GM13976 (cell line): ENCODE data around the gene EVC2.

Experiments used
- DNase-seq: peaks from one replicate; pipeline ENCODE4 v3.0.0; 2012; ENCODE audit warnings: low spot score
- in situ Hi-C: fragments of 300-500 bp; cut with MboI; formaldehyde crosslinking; loops from one replicate; pipeline ENCODE4 v1.12.0; 2022; ENCODE audit warnings: low sequenced_read_pairs, mixed read lengths, inconsistent platforms; ENCODE audit not compliant: unreplicated experiment
- TF ChIP-seq, protein P1 (sequence below): IDR thresholded peaks from 2 replicates; pipeline ENCODE4 v1.5.1; 2012; ENCODE audit warnings: borderline replicate concordance, mild to moderate bottlenecking; ENCODE audit not compliant: insufficient read depth; ENCODE audit errors: extremely low read depth, missing control alignments, control extremely low read depth

EVC2 gene

DNA sequence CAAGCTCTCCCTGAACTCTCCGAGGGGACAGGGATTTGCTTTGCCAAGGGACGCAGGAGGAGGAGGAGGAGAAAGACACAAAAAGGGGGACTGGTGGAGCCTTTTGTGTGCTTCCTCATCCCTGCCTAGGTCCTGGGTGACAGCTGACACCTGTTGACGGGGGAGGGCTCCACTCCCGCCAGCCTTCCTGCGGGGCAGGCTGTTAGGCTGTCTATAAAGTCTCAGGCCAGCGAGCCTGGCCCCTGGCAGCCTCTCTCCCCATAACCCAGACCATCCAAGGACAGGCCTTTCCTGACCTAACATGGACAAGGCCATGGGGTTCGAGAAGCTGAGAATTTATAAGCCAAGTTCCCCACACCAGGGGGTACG lies 832 bp upstream of the EVC2 start:
- TF ChIP-seq, protein P1, sequence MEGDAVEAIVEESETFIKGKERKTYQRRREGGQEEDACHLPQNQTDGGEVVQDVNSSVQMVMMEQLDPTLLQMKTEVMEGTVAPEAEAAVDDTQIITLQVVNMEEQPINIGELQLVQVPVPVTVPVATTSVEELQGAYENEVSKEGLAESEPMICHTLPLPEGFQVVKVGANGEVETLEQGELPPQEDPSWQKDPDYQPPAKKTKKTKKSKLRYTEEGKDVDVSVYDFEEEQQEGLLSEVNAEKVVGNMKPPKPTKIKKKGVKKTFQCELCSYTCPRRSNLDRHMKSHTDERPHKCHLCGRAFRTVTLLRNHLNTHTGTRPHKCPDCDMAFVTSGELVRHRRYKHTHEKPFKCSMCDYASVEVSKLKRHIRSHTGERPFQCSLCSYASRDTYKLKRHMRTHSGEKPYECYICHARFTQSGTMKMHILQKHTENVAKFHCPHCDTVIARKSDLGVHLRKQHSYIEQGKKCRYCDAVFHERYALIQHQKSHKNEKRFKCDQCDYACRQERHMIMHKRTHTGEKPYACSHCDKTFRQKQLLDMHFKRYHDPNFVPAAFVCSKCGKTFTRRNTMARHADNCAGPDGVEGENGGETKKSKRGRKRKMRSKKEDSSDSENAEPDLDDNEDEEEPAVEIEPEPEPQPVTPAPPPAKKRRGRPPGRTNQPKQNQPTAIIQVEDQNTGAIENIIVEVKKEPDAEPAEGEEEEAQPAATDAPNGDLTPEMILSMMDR: no peak
- in situ Hi-C loops: no loop called here
- DNase-seq: no peak

DNA sequence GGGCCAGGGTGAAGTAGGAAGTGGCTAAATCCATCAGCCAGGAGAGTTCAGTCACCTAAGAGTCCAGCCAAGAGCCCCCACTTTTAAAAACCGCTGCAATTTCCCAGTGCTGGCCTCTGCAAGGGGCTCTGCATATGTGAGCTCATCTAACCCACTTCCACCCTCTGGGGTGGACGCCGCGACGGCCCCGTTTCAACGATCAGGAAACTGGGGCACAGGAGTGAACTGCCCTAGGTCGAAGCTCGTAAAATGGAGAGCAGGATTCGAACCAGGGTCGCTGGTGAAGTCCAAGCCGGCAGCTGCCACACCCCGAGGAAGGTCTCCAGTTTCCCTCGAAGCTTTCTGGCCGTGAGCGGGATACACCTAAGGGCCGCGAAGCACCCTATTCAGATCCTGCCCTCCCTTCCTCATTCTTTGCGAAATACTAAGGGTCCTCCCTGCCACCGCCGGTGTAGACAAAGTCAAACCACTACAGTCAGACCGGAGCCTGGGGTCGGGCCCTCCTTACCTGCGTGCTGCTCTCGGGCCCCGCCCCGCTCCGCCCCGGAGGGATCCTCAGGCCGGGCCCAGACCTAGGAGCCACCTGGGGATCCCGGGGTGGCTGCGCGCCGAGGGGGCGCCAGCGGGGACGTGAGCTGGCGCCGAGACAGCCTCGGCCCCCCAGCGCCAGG lies 446 bp downstream of the EVC2 start:
- TF ChIP-seq, protein P1: no peak
- DNase-seq: no peak
- in situ Hi-C loops: no loop called here

DNA sequence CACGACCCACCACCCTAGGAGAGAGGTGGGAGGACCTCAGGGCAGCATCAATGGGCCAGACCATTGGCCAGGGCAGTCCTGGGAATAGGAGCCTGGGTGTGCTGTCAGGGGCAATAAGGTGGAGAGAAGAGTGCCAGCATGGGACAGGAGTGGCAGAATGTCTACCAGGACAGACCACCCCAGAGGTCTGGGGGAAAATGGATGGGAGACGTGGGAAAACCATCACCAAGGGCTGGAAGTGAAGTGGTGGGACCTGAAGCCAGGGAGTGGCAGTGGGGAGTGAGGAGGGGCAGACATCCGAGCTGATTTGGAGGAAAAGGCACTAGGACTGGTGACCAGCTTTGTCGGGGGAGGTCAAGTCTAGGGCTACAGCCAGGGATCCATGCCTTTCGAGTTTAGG lies 993 bp downstream of the EVC2 start:
- TF ChIP-seq, protein P1: no peak
- in situ Hi-C loops: no loop called here
- DNase-seq: no peak

DNA sequence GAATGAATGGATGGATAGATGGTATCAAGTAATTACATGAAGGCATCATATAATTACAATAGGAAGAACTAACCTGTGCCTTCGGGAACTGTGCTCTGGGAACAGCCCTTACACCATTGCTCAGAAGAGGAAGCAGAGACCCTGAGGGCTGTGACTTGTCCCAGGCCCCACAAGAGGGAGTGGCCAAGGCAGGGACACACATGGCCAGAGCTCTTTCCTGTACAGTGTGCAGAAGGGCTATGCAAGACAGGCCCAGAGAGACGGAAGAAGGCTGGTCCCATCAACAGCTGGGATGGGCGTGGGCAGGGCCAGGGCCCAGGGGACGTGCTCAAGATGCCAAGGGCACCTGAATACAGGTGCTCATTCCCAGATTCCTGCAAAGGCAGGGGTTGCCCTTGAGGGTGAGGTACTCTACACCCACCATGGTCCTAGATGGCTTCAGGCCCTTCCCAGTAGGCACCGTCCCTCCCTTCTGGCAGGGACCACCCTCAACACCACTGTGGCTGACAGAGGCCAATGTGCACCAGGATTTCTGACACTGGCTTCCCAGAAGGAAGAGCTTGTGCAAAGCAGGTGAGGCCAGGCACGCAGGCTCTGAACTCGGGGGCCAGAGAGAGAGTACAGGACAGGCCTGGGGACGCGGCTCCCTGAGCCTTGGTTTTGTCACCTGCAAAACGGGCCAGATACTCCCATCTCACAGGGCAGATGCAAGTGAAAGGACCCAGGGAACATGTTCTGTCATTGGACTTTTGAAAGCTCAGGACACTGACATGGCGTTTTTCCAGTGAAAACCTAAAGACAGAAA lies 1.7 kb downstream of the EVC2 start:
- in situ Hi-C loops: no loop called here

DNA sequence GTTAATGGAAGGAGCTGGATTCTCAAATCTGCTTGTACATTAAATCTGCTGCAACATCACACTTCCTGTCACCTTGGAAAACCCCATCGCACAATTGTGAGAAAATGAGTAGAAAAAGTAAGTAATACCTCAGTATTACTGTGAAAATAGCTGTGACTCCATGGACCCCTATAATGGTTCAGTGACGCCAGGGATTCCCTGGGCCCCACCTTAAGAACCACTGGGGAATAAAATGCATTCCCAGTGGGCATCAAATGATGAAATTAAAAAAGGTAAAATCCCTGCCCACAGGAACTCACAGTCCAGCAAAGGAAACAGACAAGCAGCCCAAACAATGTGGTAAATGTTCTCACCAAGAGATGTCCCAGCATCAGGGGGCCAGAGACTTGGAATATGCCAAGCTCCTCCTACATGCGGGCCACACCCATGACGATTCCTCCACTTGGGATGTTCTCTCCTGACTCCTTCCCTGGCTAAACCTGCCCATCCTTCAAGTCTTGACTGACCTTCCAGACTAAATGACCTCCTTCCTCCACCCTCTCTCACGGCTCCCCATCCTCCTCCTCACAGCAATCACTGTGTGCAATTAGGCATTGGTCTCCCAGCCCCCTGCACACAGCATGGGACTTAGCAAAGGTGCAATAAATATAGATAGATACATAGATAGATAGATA lies 2.6 kb downstream of the EVC2 start:
- TF ChIP-seq, protein P1: no peak
- in situ Hi-C loops: no loop called here
- no peak for DNase-seq

More for the DNA sequence above, 1.7 kb downstream of the EVC2 start:
- no peak for DNase-seq
- TF ChIP-seq, protein P1: no peak

DNA sequence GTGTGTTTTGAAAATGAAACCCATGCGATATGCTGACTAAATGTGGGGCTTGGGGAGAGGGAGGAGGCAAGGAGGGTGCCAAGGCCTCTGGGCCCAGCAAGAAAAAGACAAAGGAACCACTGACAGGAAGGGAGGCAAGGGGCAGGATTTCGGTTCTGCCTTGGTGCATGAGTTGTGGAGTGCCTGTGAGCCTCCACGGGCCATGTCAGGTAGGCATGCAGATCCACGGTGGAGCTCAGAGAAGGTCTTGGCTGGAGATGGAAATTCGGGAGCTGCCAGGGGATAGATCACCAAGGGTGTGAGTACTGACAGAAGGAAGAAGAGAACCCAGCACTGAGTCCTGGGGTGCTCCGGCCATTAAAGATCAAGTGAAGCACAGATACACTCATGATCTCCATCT lies 4.1 kb downstream of the EVC2 start:
- in situ Hi-C loops: no loop called here
- DNase-seq: no peak
- TF ChIP-seq, protein P1: no peak
